ENCODE measurements around the gene ZNF830.
"Not testable (repeated sequence)": the region's sequence is repeated elsewhere in the genome, so short reads cannot be mapped to it uniquely, and the experiment has no call there.

Gene ZNF830, protein sequence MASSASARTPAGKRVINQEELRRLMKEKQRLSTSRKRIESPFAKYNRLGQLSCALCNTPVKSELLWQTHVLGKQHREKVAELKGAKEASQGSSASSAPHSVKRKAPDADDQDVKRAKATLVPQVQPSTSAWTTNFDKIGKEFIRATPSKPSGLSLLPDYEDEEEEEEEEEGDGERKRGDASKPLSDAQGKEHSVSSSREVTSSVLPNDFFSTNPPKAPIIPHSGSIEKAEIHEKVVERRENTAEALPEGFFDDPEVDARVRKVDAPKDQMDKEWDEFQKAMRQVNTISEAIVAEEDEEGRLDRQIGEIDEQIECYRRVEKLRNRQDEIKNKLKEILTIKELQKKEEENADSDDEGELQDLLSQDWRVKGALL

GRCh38 chr17:34961093-34961911 is at the start of gene ZNF830, which contains the start of gene CCT6B:
ZNF830 (plus strand) TSS chr17:34961540; CDS start chr17:34961567, 27 bp downstream.
CCT6B (minus strand) TSS chr17:34961460; CDS start chr17:34961393, 67 bp downstream.
- DNase-seq = peak; percentile 93

GRCh38 chr17:34913001-34913400 is 48.3 kb upstream of the ZNF830 start:
- no peak for DNase-seq

GRCh38 chr17:34916120-34916519 is 45.2 kb upstream of the ZNF830 start:
- no peak for DNase-seq

GRCh38 chr17:34917381-34917780 is 44.0 kb upstream of the ZNF830 start:
- DNase-seq = no peak

GRCh38 chr17:34920676-34921075 is 40.7 kb upstream of the ZNF830 start:
- no peak for DNase-seq

- no peak for DNase-seq
Observed at GRCh38 chr17:34926661-34927060, 34.7 kb upstream of the ZNF830 start.

GRCh38 chr17:34930283-34930682 is 31.1 kb upstream of the ZNF830 start:
- no peak for DNase-seq

- DNase-seq = not testable (repeated sequence)
Observed at GRCh38 chr17:34950780-34951179, 10.6 kb upstream of the ZNF830 start.

DNA sequence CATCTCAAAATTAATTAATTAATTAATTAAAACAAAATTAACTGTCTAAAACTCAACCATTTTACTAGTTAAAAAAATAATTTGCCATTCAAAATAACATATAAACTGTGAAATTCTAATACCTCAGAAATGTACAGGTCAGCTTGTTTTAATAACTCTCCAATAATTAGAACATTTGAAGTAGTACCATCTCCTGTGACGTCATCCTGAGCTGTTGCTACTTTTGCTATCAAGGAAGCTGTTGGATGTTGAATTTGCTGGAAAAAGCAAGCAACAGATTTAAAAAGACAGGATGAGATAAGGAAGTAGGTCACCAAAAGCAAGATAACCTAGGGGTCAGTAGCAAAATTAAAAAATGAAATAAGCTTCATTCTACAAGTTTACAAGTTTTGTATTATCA is 2.9 kb upstream of the ZNF830 start:
- no peak for DNase-seq

DNA sequence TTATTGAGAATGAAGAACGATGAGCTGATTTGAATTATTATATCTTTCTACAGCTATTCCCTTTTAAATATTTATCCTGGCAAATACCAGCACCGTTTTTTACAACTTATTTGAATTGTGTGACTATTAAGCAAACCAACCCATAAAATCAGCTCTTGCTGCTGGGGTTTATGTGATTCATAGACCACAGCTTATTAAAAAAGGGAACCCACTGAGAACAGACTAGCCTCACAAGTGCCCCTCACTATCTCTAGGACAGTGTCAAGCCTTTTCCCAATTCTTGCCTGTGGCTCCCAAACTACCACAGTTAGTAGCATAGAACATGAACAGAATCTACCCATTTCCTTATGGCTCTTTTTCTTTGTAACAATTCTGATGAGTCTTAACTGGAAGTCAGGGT is 12.8 kb downstream of the ZNF830 start:
- DNase-seq = no peak

- no peak for DNase-seq
Observed at GRCh38 chr17:34974794-34975785, 13.8 kb downstream of the ZNF830 start.

DNA sequence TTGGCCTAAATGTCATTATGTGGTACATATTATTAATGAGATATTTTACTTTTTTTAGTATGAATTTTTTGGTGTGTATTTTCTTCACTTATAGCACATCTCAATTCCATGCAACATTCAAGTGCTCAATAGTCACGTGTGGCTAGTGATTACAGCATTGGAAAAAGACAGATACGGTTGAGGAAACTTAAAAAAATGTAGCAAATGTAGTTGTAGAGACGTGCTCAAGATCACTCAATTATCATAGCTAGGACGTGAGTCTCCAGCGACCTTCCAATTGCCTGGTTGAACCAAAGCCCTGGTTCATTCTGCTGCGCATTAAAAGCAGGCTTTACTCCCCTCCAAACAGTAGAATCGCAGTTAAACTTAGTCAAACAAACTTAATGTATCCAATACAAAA is 17.8 kb downstream of the ZNF830 start:
- no peak for DNase-seq

DNA sequence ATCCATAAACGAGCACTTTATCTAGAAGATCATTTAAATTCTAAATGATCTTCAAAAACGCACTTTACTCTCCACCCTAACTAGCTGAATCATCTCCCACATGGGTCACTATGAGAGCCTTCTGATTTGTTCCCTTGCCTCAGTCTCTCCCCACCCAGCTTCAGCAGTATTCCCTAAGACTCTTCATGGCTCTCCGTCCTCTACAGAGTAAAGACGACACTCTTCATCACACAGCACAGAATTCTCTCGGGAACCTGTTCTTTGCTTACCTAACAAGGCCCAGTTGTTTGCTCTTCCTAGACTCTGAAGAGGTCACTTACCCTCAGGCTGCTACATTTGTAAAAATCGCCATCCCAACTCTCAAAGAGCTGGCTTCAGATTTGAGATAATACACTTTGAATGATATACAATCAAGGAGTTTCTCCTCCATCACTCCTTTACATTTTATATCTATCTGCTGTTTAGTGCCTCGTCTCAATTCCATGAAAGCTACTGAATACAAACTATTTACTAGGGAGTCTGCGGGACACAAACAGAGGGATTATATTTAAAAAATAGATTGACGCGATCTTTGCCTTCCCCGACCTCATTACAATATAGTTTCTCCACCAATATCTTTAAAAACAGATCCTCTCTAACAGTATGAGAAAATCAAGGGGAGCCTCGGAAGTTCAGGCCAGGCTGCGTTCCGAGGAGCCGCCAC is 18.5 kb downstream of the ZNF830 start:
- no peak for DNase-seq

DNA sequence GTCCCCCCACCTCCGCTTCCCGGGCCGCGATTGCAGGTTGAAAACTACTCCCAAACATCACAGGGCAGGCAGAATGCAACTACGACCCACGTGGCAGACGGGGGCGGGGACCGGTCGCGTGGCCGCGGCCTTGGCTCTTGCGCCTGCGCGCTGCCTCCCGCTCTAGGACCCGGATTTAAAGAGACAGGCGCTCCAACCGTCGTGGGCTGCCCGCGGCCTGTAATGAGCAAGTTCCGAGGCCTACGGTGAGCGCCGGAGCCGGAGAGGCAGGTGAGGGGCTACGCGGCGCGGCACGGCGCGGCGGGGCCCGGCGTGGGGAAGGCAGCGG is 19.0 kb downstream of the ZNF830 start, which contains the start of gene LIG3:
TSS of gene LIG3 (plus strand) at position 160 of the 328 bp plus-strand sequence. CDS start 2,494 bp downstream, outside the sequence.
- DNase-seq = peak; percentile 91

DNA sequence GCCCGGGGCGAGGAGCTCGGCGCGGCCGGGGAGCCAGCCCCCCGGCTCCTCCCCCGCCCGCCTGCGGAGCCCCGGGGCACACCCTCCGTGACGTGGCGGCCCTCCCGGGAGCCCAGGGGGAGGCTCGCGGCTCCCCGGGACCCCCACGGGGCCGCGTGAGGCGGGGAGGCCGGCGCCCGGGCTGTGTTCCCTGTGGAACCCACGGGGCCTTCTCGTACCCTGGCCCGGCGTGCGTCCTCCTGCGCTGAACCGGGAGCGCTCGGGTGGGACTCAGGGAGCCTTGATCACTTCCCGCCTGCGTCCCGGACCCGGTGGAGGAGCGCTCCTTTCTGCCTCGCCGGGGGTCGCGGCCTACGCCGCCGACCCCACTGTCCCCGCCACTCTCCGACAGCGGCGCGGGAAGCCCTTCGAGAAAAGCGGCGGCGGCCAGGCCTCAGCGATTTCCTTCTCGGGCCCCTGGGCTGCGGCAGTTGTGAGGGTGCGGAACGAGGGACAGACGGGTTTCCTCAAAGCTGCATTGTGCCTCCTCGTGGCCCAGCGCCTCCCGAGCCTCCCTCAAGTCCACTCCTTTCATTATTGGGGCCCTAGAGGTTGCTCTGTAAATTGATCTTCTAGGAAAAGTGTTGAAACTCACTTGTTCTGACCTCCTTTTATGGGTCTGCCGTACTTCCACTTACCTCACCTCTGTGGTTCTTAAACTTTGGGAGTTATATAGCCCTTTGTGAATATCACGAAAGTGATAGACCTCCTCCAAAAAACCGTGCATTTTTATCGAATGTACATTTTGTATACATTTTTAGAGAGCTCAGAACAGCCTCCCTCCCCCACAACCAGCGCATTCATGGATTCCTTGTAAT is 19.6 kb downstream of the ZNF830 start:
- peak; percentile 61 for DNase-seq

DNA sequence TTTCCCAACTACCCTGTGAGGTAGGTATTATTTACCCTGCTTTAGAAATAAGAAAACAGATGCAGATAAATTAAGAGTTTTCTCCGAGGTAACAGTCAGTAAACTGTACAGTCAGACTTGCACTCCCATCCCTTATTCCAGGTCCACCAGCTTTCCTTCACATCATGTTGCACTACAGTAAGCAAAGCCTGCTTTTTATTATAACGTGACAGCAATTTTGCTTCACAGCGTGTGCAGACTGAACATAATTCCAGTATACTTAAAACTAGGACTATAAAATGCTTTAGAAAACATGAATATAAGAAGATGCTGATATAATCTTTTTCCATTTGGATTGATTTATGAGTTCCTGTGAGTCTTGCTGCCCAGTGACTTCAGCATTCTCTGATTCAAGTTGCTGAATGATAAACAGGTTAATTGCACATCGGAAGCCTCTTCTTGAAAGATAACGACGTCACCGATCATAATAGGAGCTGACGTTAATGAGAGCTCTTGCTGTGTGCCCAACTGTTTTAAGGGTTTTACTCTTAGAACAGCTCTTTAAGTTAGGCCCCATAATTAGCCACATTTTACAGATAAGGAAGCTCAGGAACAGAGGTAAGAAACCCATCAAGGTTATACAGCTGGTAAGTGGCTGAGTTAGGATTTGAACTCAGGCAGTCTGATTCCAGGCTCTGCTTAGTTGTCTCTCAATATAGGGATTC is 20.4 kb downstream of the ZNF830 start:
- DNase-seq = no peak

DNA sequence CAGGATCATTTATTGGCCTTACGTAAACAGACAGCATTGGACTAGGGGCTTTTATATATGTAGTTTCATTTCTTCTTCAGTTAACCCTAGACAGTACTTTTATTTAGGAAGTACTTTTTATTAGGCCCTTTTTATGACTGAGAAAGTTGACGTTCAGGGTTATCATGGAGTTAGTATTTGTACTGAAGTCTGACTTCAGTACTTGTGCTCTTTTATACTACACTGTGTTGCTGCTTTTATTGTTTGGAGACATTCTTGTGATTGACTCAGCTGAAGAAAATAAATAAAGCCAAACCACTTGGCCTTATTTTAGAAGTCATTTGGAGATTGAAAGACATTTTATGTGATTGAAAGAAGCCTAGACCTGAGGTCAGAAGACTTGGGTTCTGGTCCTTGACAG is 25.9 kb downstream of the ZNF830 start:
- DNase-seq = no peak

GRCh38 chr17:34988644-34989043 is 27.3 kb downstream of the ZNF830 start:
- no peak for DNase-seq

DNA sequence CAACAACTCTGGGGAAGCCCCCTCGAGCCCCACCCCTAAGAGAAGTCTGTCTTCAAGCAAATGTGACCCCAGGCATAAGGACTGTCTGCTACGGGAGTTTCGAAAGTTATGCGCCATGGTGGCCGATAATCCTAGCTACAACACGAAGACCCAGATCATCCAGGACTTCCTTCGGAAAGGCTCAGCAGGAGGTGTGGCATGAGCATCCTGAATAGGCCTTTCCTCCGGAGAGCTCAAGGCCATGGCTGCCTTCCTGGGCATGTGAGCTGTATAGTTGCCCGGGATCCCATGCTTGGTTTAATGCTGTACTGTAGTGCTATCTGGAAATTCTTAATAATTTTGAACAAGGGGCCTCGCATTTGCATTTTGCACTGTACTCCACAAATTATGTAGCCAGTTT is 28.1 kb downstream of the ZNF830 start:
- no peak for DNase-seq

GRCh38 chr17:34990921-34991365 is 29.6 kb downstream of the ZNF830 start:
- no peak for DNase-seq
